Measurements from ENCODE around the gene NDUFB10. TPM values are rescaled to one million over a fixed set of nuclear protein-coding genes. Genes with fewer than 3 reads are reported as not detected.

NDUFB10 gene
- total RNA-seq = 103 and 191 TPM in 2 replicates

DNA sequence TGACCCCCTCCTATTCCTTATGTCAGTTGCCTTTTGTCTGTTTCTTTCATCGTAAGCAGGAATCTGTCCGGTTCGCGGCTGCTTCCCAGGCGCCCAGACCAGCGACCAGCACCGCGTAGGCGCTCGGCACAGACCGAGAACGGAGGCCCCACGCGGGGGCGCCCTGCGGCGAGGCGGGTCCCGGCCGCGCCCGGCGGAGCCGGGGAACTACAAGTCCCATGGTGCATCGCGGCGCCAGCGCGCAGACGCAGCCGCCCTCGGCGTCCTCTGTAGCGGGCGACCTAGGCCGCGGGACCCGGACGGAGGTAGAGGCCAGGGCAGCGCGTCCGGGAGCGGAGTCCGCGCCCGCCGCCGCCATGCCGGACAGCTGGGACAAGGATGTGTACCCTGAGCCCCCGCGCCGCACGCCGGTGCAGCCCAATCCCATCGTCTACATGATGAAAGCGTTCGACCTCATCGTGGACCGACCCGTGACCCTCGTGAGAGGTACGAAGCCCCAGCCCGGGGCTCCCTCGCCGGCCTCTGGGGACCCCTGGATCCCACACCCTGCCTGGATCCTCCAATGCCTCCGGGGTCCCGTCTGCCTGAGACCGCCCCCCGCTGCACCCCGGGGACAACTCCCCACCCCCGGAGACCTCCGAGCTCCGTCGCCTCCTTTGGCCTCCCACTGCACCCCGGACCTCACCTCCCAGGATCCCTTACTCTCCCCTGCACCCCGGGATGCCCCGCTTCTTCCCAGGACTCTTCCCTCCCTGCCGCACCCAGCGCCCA lies at the start of gene NDUFB10:
Gene NDUFB10 (plus strand): TSS at position 270 of the 771 bp plus-strand sequence. CDS start 87 bp downstream, at position 357.

DNA sequence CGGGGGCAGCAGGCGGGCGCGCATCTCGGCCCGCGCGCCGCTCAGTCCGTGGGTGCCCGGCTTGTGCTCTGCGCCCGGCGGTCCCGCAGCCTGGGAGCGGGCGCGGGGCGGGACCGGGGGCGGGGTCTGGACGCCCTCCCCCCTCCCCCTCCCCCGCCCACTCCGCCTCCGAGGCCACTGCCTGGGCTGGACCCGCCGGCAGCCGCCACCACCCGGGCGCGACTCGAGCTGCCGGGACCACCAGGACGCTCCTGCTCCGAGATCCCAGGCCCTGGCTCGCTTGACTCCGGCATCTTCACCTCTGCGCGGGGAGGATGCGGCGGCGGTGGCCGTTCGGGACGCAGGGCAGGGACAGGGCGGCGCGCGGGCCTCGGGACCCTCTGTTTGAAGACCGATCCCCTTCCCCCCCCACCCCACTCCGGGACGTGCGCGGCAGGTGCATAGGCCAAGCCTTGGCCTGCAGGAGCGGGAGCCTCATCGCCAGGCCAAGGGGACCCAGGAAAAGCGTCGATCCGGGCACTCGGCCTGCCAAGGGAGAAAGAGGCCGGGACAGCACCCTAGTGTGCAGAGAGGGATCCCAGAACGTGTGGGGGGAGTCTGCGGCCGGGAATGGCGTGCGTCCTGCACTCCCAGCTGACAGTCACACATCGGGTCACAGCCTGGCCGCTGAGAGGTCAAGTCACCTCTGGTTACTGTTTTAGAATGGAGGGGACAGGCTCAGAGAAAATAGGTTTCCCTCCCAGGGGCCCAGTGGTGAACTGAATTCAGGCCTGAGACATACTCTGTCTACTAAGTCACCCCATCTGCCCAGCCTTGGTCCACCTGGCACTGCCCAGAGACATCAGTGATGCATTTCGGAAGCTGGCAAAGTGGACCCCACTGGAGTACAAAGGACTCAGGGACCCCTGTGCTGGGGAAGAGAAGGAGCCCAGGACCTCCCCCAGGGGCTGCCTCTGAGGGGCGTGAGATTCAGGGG lies 40.7 kb upstream of the NDUFB10 start, which contains the start of gene HS3ST6:
Gene HS3ST6 (minus strand): TSS at position 65 of the 976 bp plus-strand sequence. CDS start 92 bp downstream, outside the sequence.

GRCh38 chr16:1942810-1943726 lies 16.3 kb upstream of the NDUFB10 start, which contains the start of gene MSRB1:
Gene MSRB1 (minus strand): TSS chr16:1943199. CDS start chr16:1943156, 43 bp downstream.

GRCh38 chr16:1964506-1965395 lies 5.4 kb downstream of the NDUFB10 start, which contains the start of gene RPS2:
Gene RPS2 (minus strand): TSS chr16:1964826. CDS start chr16:1964625, 201 bp downstream.

DNA sequence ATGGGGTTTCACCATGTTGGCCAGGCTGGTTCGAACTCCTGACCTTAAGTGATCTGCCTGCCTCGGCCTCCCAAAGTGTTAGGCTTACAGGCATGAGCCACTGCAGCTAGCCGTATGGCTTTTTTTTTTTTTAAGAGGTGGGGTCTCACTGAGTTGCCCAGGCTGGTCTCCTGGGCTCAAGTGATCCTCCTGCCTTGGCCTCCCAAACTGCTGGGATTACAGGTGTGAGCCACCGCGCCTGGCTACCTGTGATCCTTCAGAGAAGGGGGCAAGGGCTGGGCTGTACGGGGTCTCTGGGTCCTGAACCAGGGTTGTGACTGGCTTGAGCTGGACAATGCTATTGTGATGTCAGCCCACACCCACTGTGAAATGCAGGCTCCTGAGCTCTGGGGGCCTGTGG lies 7.1 kb downstream of the NDUFB10 start, which contains the start of gene RNF151:
Gene RNF151 (plus strand): TSS at position 397 of the 400 bp plus-strand sequence. CDS start 26 bp downstream, outside the sequence.

GRCh38 chr16:1971796-1972489 lies 12.6 kb downstream of the NDUFB10 start, which contains the start of gene TBL3:
Gene TBL3 (plus strand): TSS chr16:1972053. CDS start chr16:1972165, 112 bp downstream.

DNA sequence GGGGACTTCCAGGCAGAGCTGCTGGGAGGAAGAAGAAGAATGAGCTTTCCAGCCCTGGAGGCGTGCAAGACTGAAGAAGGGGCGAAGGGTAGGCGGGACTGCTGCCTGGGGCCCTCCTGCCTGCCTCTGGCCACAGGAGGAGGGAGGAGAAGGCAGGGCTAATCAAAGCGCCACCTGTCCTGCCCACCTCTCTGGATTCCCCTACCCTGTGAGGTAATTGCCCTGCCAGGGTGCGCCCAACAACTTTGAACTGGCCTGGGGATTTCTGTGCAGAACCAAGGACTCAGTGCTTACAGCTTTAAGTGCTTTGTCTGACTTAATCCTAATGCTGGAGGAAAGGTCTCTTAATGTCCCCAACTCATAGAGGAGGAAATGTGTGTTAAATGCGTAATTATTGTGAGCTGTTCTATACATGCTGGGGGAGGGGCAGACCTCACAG lies 22.1 kb downstream of the NDUFB10 start, which contains the start of gene NOXO1:
Gene NOXO1 (minus strand): TSS at position 72 of the 439 bp plus-strand sequence. CDS start 290 bp downstream, outside the sequence.

DNA sequence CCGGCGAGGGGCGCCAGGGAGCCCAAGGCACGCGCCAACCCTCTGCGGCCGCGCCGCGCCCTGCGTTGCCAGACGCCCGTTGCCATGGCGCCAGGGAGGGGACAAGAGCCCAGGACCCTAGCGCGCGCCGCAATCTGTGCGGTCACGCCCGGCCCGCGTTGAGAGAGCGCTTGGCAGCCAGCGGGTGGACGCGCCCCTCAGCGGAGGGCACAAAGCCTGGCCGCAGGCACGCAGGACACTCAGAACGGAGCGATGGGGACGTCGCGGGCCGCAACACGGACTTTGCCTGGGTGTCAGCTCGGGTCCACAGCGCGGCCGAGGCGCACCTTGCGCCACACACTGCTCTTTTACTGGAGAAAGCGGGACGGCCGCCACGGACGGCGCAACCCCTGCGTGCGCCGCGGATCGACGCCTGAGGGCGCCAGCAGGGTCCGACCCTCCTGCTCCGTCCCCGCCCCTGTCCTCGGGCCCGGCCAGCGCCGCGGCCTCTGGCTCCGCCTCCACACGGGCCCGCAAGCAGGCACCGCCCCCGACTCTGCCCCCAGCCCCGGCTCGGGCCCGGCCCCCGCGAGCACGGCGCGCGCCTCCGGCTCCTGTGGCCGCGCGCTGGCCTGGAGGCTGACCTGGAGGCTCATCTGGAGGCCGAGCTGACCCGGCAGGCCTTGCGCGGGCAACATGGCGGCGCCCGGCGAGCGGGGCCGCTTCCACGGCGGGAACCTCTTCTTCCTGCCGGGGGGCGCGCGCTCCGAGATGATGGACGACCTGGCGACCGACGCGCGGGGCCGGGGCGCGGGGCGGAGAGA lies 24.4 kb downstream of the NDUFB10 start, which contains the start of gene GFER:
Gene GFER (plus strand): TSS at position 650 of the 803 bp plus-strand sequence. CDS start 26 bp downstream, at position 676.

DNA sequence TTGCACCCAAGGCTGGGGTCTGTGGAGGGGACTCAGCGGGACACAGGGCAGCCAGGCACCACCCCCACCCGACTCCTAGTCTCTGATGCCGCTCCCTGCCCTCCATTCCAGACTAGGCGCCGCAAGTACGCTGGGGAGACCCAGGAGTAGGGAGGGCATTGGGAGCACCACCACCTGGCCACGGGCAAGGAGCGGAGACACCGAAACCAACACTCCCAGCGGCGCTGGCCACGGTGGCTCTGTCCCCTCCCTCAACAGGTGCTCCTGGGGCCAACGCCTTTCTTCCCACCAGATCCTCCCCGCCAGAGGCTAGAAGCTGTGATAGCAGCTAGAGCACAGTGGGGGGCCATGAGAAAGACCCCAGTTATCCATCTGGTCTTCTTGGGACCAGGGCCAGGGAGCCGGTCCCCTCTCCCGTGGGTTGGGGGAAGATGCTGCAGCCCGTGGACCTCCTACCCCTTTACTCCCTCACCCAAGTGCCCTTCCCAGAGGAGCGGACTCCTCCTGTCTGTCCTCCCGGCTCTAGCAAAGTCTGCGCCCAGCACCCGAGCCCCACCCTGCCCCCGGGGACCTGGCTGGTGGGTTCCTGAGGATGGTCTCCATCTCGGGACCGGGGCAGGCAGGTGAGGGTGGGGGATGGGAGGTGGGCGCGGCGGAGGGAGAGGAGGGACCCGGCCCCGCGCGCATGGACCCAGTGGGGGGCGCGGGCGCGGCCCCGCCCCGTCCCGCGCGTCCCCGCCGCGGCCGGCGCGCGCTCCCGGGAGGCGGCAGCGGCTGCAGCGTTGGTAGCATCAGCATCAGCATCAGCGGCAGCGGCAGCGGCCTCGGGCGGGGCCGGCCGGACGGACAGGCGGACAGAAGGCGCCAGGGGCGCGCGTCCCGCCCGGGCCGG lies 30.1 kb downstream of the NDUFB10 start, which contains the start of gene SYNGR3:
Gene SYNGR3 (plus strand): TSS at position 762 of the 892 bp plus-strand sequence. CDS start 133 bp downstream, outside the sequence.

DNA sequence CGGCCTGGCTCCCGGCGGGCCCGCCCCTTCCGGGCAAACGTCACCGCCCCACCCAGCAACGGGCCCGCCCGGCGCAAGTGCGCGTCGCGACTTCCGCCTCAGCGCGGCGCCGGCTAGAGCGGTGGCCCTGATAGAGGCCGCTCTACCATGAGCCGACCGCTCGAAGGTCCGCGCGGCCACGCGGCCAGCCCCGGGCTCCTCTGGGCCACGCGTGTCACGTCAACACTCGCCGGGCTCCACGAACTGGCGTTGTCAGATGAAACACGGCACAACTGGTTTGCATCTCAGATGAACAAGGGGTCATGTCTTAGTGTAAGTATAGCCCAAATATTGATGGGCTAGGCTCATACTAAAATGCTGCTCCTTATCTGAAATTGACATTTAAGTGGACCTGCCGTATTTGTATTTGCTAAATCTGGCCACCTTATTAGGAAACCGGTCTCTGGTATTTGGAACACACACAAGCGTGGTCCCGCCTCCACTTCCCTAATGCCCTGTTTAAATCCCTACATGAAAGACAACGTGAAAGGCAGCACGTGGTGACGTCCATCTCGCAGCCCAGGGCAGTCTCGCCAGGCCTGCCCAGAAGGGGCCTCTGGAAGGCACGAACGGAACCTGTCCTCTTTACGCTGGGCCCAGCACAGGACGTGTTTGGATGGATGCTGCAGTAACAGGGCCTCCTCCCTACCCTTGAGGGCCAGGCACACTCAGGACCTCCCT lies 50.6 kb downstream of the NDUFB10 start, which contains the start of gene ZNF598:
Gene ZNF598 (minus strand): TSS at position 31 of the 720 bp plus-strand sequence.

Small RNA genes lying within 50 kb of the gene (small RNA-seq; reads per million reads assigned to genes)
- not detected for gene AC005363.2 (ENCODE audit: low replicate concordance)
- gene SNORA10 (ENCODE audit: low replicate concordance) = not detected
- not detected for gene SNORA64 (ENCODE audit: low replicate concordance)

Other genes starting within 250 kb of the NDUFB10 start
- 24.5 and 42.1 TPM in 2 replicates for gene NME3, start 188.0 kb upstream of the NDUFB10 start, total RNA-seq
- gene EME2, start 186.7 kb upstream of the NDUFB10 start, total RNA-seq = 10.3 and 14.5 TPM in 2 replicates
- gene MRPS34, start 186.4 kb upstream of the NDUFB10 start, total RNA-seq = 57.6 and 82.5 TPM in 2 replicates
- 32.2 and 38.1 TPM in 2 replicates for gene SPSB3, start 177.0 kb upstream of the NDUFB10 start, total RNA-seq
- 78.1 and 96.1 TPM in 2 replicates for gene NUBP2, start 176.6 kb upstream of the NDUFB10 start, total RNA-seq
- under 0.01 TPM in 2 replicates for gene IGFALS, start 165.8 kb upstream of the NDUFB10 start, total RNA-seq
- 28.1 and 56.2 TPM in 2 replicates for gene HAGH, start 132.7 kb upstream of the NDUFB10 start, total RNA-seq
- 66.3 and 77.3 TPM in 2 replicates for gene FAHD1, start 132.3 kb upstream of the NDUFB10 start, total RNA-seq
- gene MEIOB, start 87.4 kb upstream of the NDUFB10 start, total RNA-seq = not detected in 2 replicates
- gene HS3ST6, start 41.1 kb upstream of the NDUFB10 start, total RNA-seq = not detected in 2 replicates
- 13.3 and 15.3 TPM in 2 replicates for gene MSRB1, start 16.3 kb upstream of the NDUFB10 start, total RNA-seq
- gene RPL3L, start 4.8 kb upstream of the NDUFB10 start, total RNA-seq = not detected in 2 replicates
- 1,155 and 3,788 TPM in 2 replicates for gene RPS2, start 5.3 kb downstream of the NDUFB10 start, total RNA-seq
- 0.43 TPM in 1 of 2 replicates, not detected in the other for gene RNF151, start 7.3 kb downstream of the NDUFB10 start, total RNA-seq
- 49.8 and 57.6 TPM in 2 replicates for gene TBL3, start 12.5 kb downstream of the NDUFB10 start, total RNA-seq
- 0.44 TPM in 1 of 2 replicates, not detected in the other for gene NOXO1, start 21.9 kb downstream of the NDUFB10 start, total RNA-seq
- gene GFER, start 24.7 kb downstream of the NDUFB10 start, total RNA-seq = 14.6 and 15.3 TPM in 2 replicates
- 0.86 and 5.7 TPM in 2 replicates for gene SYNGR3, start 30.4 kb downstream of the NDUFB10 start, total RNA-seq
- gene ZNF598, start 50.3 kb downstream of the NDUFB10 start, total RNA-seq = 39.2 and 54.9 TPM in 2 replicates
- 0.22 and 1.0 TPM in 2 replicates for gene NPW, start 60.2 kb downstream of the NDUFB10 start, total RNA-seq
- gene NHERF2, start 67.4 kb downstream of the NDUFB10 start, total RNA-seq = 53.2 and 107 TPM in 2 replicates
- 17.3 and 33.6 TPM in 2 replicates for gene NTHL1, start 88.3 kb downstream of the NDUFB10 start, total RNA-seq
- gene TSC2, start 88.4 kb downstream of the NDUFB10 start, total RNA-seq = 70.2 and 86.8 TPM in 2 replicates
- gene PKD1, start 176.4 kb downstream of the NDUFB10 start, total RNA-seq = 159 and 223 TPM in 2 replicates
- 1.4 and 1.5 TPM in 2 replicates for gene RAB26, start 189.1 kb downstream of the NDUFB10 start, total RNA-seq
- gene TRAF7, start 196.2 kb downstream of the NDUFB10 start, total RNA-seq = 72.4 and 77.7 TPM in 2 replicates
- under 0.01 and 0.22 TPM in 2 replicates for gene CASKIN1, start 237.1 kb downstream of the NDUFB10 start, total RNA-seq
- gene MLST8, start 245.9 kb downstream of the NDUFB10 start, total RNA-seq = 37.4 and 39.2 TPM in 2 replicates